Measurements from ENCODE around the gene MYO5C.

The MYO5C gene

GRCh38 chr15:52164631-52165265, 130.9 kb downstream of the MYO5C start:
- no peak for DNase-seq

- peak; percentile 14 for DNase-seq
These were observed 132.0 kb downstream of the MYO5C start for GRCh38 chr15:52163321-52164190.

- DNase-seq = no peak
These were observed 132.7 kb downstream of the MYO5C start for GRCh38 chr15:52162876-52163275.

- no peak for DNase-seq
These were observed 133.3 kb downstream of the MYO5C start for GRCh38 chr15:52162260-52162659.

- DNase-seq = no peak
These were observed 134.1 kb downstream of the MYO5C start for GRCh38 chr15:52161406-52161966.

GRCh38 chr15:52159645-52160044, 136.0 kb downstream of the MYO5C start:
- no peak for DNase-seq

- no peak for DNase-seq
These were observed 137.4 kb downstream of the MYO5C start for GRCh38 chr15:52158084-52158765.

GRCh38 chr15:52155878-52156277, 139.7 kb downstream of the MYO5C start:
- DNase-seq = no peak

- DNase-seq = no peak
These were observed 140.4 kb downstream of the MYO5C start for GRCh38 chr15:52154896-52155865.

- DNase-seq = no peak
These were observed 141.4 kb downstream of the MYO5C start for GRCh38 chr15:52153900-52154895.

GRCh38 chr15:52151353-52151752, 144.3 kb downstream of the MYO5C start:
- DNase-seq = no peak

- no peak for DNase-seq
These were observed 144.7 kb downstream of the MYO5C start for GRCh38 chr15:52150871-52151270.

GRCh38 chr15:52150043-52150825, 145.4 kb downstream of the MYO5C start:
- DNase-seq = no peak

GRCh38 chr15:52148403-52148802, 147.2 kb downstream of the MYO5C start:
- no peak for DNase-seq

GRCh38 chr15:52146776-52147175, 148.8 kb downstream of the MYO5C start:
- no peak for DNase-seq

- DNase-seq = no peak
These were observed 149.3 kb downstream of the MYO5C start for GRCh38 chr15:52146261-52146660.

- DNase-seq = no peak
These were observed 150.9 kb downstream of the MYO5C start for GRCh38 chr15:52144656-52145178.

- DNase-seq = no peak
These were observed 151.7 kb downstream of the MYO5C start for GRCh38 chr15:52143873-52144272.

Data from stimulated activated CD4-positive, alpha-beta T cell treated with anti-CD3 and anti-CD28 coated beads, Interleukin-15, amount 100 ng/mL, for 24 hours (primary cell).